Activated T-cell treated with anti-CD3 and anti-CD28 coated beads for 4 hours (primary cell): ENCODE data around the gene ETS1.

Source experiments
- DNase-seq: peaks from one replicate; pipeline ENCODE4 v3.0.0-alpha.2; 2020

The ETS1 gene

GRCh38 chr11:128592454-128592853 is 5.1 kb upstream of the ETS1 start:
- no peak for DNase-seq

GRCh38 chr11:128590587-128590986 is 3.2 kb upstream of the ETS1 start:
- DNase-seq: no peak

DNA sequence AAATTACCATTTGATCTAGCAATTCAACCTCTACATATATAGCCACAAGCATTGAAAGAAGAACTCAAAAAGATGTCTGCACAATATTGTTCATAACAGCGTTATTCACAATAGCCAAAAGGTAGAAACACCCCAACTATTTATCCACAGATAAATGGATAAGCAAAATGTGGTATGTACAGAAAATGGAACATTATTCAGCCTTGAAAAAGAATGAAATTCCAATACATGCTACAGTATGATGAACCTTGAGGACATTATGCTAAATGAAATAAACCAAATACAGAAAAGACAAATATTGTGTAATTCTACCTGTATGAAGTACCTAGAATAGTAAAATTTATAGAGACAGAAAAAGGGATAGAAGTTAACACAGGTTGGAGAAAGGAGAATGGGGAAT is 2.6 kb upstream of the ETS1 start:
- DNase-seq: no peak

DNA sequence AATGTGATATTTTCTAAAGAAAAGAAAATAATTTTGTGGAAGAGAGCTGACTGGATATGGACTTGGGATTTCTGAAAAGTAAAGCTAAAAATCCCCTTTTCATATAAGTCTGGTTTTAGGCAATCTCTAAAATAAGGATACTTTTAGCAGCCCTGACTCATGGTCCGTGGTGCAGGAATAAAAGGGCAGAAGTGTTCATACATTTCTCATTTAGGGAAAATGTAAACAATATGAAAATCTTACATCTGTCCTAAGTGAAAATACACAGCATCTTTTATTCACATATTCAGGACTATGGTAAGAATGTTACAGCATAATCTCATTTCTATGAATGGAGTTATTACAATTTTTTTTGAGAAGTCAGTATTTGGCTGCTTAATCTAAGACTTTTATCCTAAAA is 735 bp upstream of the ETS1 start:
- no peak for DNase-seq

DNA sequence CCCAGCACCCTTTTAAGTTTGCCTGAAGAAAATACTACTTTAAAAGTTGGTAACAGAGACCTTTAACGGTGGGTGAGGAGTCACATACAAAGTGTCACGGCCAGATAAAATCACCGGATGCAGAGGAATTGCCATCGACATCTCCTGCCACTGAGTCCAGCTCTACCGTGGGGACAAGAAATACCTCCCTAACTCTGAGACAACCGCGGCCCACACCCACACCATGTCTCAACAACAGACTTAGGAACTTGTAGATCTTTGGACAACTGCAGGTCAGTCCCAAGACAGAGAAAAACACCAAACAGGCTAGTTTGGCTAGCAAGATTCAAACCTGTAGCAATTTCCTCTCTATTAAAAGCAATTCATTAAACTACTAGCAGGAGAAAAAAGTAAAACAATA is 669 bp downstream of the ETS1 start:
- no peak for DNase-seq

GRCh38 chr11:128585498-128586238 is 1.7 kb downstream of the ETS1 start:
- no peak for DNase-seq

DNA sequence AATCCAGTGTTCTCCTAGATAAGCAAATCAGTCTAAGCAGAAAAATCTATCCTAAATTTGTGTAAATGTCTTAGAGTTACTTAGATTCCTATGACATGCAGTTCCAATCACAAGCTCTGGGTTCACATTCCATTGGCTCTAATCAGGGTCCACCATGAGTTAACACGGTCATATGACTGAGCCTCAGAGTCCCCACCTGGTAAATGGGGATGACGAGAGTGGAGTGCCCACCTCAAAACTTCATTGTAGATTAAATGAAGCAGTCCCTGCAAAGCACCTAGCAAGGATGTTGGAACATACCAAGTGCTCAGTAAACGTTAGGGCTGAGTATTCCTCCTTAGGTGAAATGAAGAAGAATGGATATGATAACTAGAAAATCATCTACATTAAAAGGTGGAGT is 3.1 kb downstream of the ETS1 start:
- no peak for DNase-seq

DNA sequence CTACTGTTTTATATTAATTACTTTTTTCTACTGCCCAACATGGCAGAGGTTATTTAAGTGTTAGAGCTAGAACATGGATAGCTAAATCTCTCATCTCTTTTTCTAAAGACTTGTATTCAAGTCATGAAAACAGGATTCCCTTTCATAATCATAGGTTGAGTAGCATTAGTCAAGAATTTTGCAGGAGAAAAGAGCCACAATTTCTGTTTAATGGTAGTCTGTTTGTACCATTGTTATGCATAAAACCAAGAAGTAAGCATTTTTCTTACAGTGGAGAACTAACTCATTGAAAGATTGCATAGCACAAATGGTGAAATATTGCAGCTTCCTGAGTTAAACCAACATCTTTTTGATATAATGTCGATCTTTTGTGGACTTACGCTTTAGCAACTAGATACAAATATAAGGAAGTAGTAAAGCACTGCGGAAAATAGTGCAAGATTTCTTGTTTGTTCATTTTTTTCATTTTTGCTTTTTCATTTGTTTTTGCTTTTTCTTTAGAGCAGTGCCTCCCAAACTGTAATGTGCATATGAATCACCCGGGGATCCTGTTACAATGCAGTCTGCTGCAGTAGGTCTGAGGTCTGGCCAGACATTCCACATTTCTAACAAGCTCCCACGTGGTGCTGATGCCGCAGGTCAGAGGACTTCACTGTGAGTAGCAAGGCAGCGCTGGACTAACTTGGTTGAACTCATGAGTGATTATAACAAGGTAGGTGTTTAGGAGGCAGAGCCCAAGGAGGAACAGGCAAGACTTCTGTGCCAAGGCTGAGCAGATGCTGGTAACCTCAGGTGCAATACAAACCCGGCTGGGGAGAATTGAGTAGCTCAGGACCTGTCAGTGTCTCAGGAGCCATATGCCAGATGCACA is 4.6 kb downstream of the ETS1 start:
- no peak for DNase-seq

- DNase-seq: no peak
These were observed 5.6 kb downstream of the ETS1 start for GRCh38 chr11:128581561-128582272.

DNA sequence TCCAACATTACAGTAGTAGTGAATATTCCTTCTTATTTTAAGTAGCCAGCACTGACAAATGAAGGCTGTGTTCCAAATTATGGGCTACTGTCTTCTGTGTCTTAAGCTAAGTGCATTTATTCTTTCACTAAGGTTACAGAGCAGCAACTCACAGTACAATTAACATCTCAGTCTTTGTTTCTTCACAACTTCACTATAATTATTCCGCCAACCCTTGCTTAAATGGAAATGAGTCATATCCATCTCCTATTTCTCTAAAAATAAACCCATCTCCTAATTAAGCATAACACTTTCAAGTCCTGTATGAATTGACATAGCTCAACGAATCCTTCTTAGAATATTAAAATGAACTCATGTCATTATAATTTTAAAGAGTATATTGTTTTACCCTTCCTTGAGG is 6.7 kb downstream of the ETS1 start:
- DNase-seq: no peak

- no peak for DNase-seq
These were observed 7.4 kb downstream of the ETS1 start for GRCh38 chr11:128579798-128580504.

- no peak for DNase-seq
These were observed 10.8 kb downstream of the ETS1 start for GRCh38 chr11:128576555-128576954.

DNA sequence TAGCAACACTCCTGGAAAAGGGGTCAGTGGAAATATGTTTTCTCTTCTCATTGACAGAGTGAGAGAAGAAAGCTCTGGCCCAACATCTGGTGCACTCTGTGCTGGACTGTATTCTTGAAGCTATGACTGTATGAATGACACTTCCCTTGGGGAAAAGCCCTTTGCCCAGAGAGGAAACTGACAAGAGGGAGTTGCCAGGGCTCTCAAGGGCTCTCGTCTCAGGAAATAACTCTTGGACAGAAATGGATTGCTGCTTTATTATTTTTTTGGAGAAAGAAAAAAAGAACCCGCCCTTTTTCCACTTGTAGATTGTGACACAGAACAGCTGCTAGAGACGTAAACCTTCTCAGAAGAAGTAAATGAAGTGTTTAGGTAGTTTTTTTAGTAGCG is 11.4 kb downstream of the ETS1 start:
- no peak for DNase-seq

DNA sequence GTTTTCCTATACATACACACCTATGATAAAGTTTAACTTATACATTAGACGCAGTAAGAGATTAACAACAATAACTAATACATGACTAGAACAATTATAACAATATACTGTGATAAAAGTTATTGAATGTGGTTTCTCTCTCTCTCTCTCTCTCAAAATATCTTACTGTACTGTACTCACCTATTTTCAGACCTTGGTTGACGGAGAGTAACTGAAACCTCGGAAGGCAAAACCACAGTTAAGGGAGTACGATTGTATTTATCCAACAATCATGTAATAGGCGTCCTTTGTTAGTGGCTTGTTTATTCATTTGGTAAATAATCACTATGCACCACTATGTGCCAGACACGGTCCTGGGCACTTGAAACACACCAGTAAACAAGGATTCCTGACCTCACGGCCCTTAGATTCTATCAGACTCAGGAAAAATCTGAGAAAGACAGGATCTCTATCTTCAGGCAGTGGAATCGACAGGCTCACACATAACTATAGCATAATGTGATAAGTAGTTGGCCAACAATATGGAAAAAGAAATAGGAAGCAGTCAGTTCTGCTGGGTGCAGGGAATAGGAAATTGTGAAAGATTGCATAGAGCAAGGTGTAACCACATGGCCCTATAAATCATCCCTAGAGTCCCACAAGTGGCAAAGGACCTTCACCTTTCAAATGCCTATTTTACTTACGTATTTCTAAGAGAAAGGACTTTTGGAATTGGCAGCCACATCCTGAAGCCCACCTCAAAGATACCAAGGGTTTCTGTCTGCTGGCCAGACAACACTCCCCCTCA is 12.0 kb downstream of the ETS1 start:
- DNase-seq: no peak

DNA sequence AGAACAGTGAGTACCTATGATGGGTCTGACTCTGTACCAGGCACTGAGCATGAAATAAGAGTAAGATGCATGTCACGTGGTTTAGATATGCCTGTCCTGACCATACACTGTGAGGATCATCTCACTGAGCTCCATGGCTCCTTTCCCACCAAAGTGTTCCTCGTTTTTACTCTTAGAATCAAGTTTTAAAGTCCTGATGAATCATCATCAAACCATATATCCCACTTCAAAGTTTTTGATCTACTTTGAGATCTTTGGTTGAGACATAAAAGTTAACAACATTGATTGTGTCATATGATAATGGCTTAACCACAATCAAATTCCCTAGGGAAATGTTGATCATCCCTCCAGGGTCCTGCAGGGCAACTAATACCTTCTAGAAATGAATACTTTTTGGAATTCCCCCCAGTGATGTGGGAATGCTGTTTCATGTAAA is 12.8 kb downstream of the ETS1 start:
- no peak for DNase-seq

DNA sequence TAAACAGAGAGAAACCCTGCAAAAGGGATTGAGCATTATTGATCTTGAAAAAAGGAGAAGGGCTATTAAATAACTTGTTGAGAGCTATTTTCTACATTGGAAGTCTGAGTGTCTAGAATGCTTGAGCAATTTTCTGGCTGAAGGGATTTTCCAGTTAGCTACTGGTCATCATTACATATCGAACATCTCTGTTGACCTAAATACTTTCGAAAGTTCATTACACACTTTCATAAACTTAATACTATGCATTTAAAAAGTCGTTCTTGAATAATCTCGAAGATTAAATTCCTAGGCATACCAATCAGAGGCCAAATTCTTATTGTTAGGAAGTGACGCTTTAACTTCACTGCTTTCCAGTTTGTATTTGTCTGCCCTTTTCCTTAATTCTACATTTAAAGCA is 13.7 kb downstream of the ETS1 start:
- DNase-seq: no peak

- no peak for DNase-seq
These were observed 14.4 kb downstream of the ETS1 start for GRCh38 chr11:128572965-128573364.

DNA sequence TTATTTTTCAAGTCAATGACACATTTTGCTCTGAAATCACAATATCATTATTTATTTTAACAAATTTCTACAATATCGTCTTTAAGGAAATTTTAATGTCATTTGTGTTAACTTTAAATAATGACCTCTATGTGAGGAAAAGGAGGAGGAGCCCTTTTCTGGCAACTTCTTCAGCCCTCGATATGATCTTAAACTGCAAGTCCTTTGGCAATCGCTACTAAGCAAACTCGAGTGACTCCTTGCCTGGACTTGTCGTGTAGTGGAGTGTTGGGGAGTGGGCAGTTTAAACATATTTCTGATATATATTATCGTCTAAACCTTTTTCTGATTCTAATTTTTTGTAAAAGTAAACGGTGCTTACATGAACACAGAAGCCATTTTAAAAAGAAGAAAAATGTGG is 16.7 kb downstream of the ETS1 start:
- DNase-seq: no peak

DNA sequence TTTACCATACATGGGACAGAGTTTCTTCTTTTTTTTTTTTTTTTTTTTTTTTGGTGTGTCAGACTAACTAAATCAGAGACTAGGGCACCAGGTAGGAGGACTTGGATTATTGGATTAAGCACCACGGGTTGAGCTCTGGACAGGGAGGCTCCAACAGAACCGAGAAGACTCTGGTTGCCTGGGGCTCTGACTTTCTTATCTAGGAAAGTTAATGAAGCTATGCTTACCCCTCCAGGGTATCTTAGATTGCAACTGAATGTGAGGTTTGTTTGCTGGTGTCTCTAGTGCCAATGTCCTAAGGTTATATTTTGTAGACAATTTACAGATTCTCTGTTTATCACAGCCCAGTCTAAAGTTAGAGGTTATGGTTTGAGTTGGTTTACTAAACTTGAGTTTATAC is 18.1 kb downstream of the ETS1 start:
- no peak for DNase-seq

DNA sequence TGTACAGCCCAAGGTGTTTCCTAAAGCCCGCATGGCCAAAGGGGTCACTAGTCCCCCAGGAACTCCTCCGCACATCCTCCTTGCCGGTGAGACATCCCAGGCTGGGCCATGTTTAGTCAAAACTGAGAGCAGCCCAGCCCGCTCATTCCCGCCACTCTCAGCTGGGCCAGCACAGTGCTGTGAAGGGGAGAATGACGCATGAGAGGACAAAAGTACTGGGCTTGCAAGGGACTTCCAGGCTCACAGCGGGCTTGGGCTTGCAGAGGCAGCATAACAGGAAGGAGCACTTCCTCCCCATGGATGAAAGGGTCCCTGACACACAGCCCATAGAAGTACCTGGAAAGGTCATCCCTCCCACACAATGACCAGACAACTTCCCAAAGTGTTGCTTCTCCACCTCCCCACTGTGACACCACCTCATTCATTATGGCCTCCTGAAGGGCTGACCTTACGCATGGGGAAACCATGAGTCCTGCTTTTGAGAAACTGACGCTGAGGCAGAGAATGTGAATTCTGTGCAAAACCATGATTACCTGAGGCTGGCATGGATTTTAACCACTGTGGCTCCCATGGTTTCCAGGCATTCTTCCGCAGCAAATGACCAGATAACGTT is 19.1 kb downstream of the ETS1 start:
- DNase-seq: no peak

DNA sequence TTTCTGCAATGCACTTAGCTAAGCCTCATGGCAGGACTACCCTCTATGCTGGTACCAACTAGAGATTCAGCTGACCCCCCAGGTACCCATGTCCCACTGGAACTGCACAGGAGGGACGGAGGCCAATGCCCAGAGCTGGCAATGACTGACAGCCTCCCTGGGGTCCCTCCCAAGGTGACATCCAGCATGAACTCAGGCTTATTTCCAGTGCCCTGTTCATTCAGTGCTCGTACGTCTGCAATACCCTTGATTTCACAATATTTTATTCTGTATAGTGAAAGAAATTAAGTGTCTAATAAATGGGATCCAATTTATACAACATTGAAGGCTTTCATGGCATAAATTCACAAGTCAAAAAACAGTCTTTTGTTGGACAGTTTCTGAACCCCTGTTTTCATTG is 20.2 kb downstream of the ETS1 start:
- DNase-seq: no peak

- no peak for DNase-seq
These were observed 21.5 kb downstream of the ETS1 start for GRCh38 chr11:128565881-128566280.
